Right ventricle myocardium inferior (tissue), 1 donor: ENCODE results near the gene SRGN. TPM values are rescaled to one million over a fixed set of nuclear protein-coding genes. Genes with fewer than 3 reads are reported as not detected.

Experiments used
- total RNA-seq: library from RNA; stranded (reverse); fragmentation: NEBNext Ultra II Directional; extraction: Animal tissue kit (Norgen Biotek cat#: 25700); gene quantifications from one replicate; pipeline ENCODE4 v1.2.1, GENCODE V29; 2021
- donor health status: DM: no; HTN: yes; CAD: no; lungs with severe emphysema.

Gene SRGN
- total RNA-seq, 1 donor from 2014 or later = 50.2 TPM

Other genes with a start within 250 kb of the SRGN start
- 21.5 TPM for gene DDX50, start 186.8 kb upstream of the SRGN start, total RNA-seq
- gene DDX21, start 131.9 kb upstream of the SRGN start, total RNA-seq = 19.6 TPM
- gene KIFBP, start 99.3 kb upstream of the SRGN start, total RNA-seq = 52.2 TPM
- gene VPS26A, start 36.1 kb downstream of the SRGN start, total RNA-seq = 32.5 TPM
- gene SUPV3L1, start 92.1 kb downstream of the SRGN start, total RNA-seq = 40.1 TPM
- gene HKDC1, start 132.2 kb downstream of the SRGN start, total RNA-seq = not detected
- gene HK1, start 190.4 kb downstream of the SRGN start, total RNA-seq = 186 TPM